ENCODE measurements around the gene BBLN. TPM values are rescaled to one million over a fixed set of nuclear protein-coding genes. Genes with fewer than 3 reads are reported as not detected.
"Not testable (repeated sequence)": the region's sequence is repeated elsewhere in the genome, so short reads cannot be mapped to it uniquely, and the experiment has no call there.

Gene BBLN
- polyA plus RNA-seq, 3 donors: 30.0 to 51.0 (median 48.6) TPM

DNA sequence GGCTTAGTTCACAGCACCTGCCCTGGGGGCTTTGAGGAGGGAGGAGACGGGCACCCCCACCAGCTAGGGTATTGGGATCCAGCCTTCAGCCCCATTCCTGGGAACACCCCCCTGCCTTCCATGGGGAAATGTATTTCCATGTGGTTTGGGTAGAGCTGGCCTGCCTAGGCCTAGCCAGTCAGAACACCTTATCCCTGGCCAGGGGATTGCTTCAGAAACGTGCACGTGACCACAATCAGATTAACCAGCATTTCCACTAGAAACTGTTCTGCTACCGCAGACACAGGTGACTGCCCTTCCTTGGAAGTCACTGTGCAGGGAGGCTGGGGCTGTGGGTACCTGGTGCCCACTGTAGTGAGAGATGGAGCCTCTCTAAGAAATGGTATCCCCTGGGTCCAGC, 14.0 kb downstream of the BBLN start:
- DNase-seq (ENCODE audit: extremely low read depth in 1 of 11, low read depth in 9 of 11, low spot score in 4 of 11): no peak

DNA sequence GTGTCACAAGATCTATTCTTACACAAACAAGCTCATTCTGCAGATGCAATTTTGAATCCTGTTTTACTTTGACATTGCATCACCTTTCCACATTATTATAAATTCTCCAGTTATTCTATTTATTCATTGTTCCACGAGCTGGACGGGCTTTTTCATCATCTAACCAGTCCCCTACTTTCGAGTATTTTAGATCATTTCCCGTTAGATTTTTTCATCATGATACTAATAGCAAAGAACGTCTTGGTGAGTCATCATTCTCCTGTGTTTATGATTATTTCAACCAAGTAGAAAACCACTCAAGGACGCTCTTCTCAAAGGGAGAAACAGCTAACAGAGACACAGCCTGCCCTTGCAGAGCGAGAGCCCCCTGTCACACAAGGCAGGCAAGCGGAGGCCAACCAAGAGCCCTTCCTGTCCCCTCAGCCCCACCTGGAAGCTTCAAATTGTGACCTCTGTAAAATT, 15.1 kb downstream of the BBLN start:
- no peak for DNase-seq (ENCODE audit: extremely low read depth in 1 of 11, low read depth in 9 of 11, low spot score in 4 of 11)

DNA sequence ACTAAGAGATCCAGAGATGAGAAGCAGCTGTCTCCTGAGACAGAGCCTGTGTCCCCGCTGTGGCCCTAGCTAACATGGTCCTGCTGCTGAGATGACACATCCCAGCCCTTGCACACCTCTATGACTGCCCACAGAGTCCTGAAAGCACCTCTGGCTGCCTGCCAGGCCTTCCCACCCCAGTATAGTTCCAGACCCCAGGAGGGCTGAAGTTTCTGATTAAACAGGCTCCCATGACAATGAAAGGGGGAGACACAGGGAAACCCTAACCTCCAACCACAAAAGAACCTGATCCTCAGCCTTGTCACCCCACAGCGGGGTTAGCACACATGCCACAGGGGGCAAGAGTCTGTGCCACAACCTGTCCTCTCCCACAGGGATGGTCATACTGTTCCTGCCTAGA, 15.7 kb downstream of the BBLN start:
- no peak for DNase-seq (ENCODE audit: extremely low read depth in 1 of 11, low read depth in 9 of 11, low spot score in 4 of 11)

DNA sequence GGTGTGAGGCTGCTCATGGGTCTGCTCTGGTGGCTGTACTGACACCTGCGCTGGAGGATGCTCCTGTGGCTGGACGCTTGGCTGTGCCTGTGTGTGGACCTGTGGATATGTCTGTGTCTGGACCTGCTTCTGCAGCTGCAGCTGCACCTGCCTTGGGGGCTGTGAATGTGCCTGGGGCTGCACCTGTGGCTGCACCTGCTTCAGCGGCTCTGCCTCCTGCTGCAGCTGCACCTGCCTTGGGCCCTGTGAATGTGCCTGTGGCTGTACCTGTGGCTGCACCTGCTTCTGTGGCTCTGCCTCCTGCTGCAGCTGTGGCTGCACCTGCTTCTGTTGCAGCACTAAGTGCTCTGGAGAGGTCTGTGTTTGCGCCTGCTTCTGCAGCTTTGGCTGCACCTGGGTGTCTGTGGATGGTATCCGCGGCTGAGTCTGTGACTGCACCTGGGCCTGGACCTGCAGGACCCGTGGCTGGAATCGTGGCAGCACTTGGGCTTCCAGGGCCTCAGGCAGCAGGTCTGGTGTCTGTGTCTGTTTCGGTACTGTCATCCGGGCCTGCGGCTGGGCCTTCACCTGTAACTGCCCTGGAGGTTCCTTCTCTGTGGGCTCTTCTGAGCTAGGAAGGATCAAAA, 18.9 kb downstream of the BBLN start:
- DNase-seq (ENCODE audit: extremely low read depth in 1 of 11, low read depth in 9 of 11, low spot score in 4 of 11): no peak

DNA sequence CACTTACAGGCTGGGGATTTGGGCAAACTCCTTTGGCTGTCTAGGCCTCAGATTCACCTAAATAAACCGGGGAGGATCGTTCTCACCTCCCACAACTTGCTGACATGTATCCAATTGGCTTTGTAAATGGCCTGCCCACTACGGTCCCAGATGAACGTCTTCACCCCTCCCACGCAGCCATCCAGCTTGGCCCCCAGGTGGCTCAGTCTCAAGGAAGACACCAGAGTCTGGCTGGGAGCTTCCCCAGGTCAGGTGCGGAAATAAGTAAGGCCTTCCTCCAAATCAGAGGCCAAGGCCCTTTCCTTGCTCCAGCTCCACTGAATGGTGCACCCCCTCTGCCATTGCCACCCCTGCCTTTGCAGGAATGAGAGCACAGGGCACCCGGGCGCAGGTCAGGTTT, 19.9 kb downstream of the BBLN start:
- no peak for DNase-seq (ENCODE audit: extremely low read depth in 1 of 11, low read depth in 9 of 11, low spot score in 4 of 11)

DNA sequence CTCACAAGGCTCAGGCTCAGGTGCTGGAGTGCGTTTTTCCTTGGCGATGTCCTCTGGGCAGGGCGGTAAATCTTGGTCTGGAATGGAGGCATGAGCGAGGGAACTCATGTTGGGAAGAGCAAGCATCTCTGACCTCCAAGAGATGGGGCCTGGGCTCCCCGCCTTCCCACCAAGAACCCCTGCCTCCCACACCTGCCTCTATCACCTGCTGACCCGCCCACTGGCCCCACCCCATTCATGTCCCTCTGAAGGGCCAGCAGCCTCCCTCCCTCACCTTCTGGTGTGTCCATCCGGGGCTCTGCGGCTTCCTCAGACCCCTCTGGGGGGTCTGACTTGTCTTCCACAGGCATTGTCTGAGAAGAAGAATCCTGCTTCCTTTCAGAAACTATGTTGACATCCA, 20.4 kb downstream of the BBLN start:
- no peak for DNase-seq (ENCODE audit: extremely low read depth in 1 of 11, low read depth in 9 of 11, low spot score in 4 of 11)

DNA sequence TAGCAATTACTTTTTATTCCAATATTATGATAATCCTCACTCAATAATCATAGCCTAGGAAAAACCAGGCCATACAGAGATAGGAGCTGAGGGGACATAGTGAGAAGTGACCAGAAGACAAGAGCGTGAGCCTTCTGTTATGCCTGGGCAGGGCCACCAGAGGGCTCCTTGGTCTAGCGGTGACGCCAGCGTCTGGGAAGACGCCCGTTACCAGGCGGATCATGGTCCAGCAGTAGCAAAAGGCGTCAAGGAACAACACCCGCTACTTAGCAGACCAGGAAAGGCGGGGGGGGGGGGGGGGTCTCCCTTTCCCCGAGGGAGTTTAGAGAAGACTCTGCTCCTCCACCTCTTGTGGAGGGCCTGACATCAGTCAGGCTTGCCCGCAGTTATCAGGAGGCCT, 21.4 kb downstream of the BBLN start:
- DNase-seq (ENCODE audit: extremely low read depth in 1 of 11, low read depth in 9 of 11, low spot score in 4 of 11): not testable (repeated sequence)

DNA sequence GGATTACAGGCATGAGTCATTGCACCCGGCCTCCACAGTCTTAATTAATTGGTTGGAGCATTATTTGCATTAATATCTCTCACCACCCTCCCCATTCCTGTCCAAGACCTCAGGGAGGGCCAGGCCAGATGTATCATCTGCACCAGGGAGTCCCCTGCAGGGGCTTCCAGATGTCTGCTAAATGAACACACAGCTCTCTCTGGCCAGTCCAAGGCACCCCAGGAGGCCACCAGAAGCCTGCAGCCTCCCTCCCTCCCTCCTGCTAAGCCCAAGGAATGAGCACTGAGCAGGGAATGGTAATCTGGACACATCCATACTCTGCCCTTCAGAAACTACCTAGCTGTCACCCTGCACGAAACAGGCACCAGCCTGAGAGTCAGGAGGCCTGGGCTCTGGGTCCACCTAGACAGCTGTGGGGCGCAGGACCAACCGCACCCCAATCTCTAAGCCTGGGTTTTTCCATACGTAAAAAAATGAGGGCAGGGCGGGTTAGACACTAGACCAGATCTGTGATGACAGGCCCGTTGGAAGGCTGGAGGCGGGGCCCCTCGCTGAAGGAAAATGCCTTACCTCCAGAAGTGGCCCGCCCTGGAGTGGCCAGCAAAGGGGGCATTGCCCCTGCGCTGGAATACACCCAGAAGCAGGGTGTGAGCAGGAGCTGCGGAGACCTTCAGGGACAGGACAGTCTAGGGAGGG, 23.0 kb downstream of the BBLN start:
- no peak for DNase-seq (ENCODE audit: extremely low read depth in 1 of 11, low read depth in 9 of 11, low spot score in 4 of 11)

DNA sequence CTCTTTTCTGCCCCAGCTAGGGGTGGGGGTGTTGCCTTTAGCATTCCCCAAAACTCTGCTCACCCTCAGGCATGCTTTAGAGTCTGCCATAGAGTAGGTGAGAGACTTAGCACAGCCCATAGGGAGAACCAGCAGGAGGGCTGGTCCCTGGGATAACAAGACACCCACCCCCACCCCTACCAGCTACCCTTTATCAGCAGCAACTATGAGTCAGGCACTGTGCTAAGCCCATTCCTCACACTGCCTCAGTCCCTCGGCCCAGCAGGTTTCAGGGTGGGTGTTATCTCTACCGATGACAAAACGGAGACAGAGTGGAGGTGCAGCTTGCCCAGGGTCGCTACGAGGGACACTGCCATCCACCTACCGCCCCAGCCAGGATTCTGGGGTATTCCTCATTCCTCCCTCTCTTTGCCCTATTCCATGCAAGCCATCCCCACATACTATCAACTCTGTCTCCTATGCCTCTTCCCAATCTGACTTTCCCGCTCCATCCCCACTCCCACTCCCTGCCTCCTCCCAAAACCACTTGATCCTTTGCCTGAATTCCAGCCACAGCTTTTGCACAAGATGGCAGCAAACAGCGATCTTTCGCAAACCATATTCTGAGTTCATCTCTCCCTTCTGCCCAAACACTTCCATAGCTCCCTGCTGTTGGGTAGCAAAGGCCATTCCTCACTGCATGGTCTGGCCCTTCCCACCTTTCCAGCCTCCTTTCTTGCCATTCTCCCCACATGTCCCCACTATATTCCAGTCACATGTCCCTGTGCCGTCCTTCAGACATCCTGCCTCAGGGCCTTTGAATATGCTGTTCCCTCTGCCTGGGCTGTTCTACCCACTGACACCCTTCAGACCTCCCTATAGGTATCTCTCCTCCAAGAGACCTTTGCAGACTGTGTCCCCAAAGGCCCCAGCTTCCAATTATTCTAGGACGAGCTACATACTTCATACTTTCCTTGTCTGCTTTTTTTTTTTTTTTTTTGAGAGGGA, 26.2 kb downstream of the BBLN start:
- no peak for DNase-seq (ENCODE audit: extremely low read depth in 1 of 11, low read depth in 9 of 11, low spot score in 4 of 11)

DNA sequence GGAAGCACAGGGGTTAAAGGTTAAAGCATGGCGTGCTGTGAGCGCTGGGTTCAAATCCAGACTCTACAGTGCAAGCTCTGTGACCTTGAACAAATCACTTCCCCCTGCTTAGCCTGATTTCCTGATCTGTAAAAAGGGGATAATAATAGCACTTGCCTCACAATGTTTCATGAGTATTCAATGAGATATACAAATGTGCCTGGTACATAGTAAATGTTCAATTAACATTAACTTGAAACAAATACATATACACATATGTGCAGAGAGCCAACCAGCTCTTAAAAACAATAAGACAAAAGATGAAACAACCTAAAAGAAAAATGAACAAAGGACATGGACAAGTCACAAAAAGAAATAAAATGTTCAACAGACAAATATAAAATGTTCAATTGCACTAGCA, 27.3 kb downstream of the BBLN start:
- no peak for DNase-seq (ENCODE audit: extremely low read depth in 1 of 11, low read depth in 9 of 11, low spot score in 4 of 11)

DNA sequence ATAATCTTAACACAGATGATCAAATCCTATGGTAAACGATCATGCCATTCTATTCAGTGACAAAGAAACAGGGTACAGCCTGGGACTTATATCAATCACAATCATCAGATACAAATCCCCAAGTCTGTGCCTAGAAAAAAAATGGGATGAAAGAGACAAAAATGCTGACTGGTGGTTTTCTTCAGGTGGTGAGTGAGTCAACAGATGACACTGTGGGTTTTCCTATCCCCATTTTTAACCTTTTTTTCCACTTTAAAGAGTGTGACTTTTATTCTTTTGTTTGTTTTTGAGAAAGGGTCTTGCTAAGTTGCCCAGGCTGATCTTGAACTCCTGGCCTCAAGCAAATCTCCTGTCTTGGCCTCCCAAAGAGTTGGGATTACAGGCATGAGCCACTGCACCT, 28.1 kb downstream of the BBLN start:
- no peak for DNase-seq (ENCODE audit: extremely low read depth in 1 of 11, low read depth in 9 of 11, low spot score in 4 of 11)

DNA sequence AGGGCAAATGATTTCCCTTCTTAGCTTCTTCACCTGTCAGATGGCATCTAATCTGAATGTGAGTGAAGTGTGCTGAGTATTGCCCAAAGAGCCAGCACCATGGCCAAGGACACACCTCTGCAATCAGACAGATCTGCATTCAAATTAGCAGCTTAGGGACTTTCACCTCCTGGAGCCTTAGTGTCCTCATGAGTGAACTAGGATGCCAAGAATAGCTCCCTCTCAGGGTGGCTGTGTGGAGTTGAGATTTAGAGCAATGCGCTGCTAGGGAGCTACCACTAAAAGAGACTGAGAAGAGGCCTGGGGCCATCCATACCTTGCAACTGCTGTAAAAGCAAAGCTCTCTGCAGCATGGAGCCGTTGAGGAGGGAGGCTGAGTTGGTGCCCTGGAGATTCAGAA, 29.9 kb downstream of the BBLN start:
- no peak for DNase-seq (ENCODE audit: extremely low read depth in 1 of 11, low read depth in 9 of 11, low spot score in 4 of 11)

DNA sequence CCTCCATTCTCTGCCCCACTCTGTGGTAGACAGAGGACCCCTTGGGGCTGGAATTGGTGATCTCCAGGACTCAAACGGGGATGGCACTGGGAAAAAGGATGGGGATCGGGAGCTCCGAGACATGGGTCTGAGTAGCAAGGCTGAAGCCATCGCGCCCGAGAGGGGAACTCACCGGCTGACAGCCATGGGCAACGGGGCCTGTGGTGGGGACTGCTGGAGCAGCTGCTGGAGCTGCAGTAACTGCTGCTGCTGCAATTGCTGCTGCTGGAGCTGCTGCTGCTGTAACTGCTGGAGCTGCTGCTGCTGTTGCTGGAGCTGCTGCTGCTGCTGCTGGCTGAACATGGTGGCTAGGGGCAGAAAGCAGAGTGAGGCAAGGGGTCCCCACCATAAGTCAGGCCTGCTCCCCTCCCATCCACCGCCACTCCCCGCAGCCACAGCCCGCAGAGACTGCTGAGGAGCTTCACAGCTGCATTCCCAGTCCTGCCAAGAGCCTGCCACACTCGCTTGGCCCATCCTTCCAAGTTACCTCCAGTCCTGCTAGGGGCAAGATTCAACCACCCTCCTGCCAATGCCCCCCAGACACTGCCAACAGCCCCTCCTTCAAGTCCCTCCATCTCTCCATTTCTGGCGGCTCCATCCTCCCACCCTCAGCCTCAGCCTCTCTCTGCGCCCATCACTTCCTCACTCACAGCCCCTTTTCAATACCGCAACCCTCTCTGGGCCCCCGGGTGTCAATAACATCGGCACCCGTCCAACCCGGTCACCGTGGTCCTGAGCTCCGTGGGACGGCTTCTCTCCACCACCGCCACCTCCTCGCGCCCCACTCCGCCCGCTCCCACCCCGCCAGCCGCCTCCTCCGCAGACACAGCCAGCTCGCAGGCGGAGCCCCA, 30.7 kb downstream of the BBLN start:
- no peak for DNase-seq (ENCODE audit: extremely low read depth in 1 of 11, low read depth in 9 of 11, low spot score in 4 of 11)

DNA sequence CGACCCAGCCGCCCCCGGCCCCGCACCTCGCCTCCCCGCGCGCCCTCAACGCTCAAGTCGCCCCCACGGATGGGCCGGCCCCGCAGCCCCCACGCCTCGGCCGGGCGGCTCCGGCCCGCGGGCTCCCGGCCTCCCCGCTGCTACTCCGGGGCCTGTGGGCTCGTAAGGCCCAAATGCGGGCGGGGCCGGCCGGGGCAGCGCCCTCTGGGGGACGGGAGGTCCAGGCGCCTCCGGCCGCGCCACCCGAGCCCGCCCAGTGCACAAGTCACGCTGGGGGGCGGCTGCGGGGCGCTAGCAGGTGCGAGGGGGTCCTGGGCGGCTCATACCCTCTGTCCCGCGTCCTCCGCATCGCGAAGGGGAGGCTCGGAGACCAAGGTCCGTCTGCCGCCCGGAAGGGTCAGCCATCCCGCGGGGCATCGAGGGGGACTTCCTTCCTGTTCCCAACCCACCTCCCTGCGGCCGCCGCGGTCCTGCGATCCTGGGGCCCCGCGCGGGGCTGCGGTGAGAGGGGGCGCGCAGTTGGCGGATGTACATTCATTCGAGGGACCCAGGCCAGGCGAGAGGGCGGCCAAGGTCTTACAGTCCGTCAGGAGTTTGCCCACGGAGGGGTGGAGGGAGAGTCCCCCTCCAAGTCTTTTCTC, 31.5 kb downstream of the BBLN start, which contains the start of gene CIZ1:
Gene CIZ1, minus strand, starts transcription at position 167 of the 641 bp plus-strand sequence. CDS start 715 bp downstream, outside the sequence.
- peak in 7 of 11 donors; percentile 56 to 82 (median 78) for DNase-seq (ENCODE audit: extremely low read depth in 1 of 11, low read depth in 9 of 11, low spot score in 4 of 11)

DNA sequence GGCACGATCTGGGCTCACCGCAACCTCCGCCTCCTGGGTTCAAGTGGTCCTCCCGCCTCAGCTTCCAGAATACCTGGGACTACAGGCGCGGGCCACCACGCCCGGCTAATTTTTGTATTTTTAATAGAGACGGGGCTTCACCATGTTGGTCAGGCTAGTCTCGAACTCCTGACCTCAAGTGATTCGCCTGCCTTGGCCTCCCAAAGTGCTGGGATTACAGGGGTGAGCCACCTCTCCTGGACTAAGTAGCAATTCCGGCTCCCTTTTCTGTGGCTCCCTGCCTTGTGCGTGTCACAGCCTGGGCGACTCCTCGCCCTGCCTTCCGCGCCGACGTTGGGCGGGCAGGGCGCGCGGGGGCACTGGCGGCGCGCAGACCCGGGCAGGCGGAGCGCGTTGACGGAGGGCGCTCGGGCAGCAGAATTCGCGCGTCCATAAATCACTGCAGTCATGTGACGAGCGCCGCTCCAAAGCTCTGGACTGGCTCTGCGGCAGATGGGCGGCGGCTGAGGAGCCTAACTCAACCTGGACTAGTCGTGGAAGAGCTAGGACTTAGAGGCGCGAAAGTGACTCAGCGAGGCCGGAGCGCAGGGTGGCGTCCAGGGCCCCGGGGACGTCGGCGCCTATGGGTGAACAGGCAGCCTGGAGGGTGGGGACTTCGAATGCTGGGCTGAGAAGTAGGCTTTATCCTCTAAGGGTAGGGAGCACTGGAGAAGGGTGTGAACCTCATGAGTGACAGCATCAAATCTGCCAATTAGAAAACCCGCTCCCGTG, 32.7 kb downstream of the BBLN start:
- DNase-seq (ENCODE audit: extremely low read depth in 1 of 11, low read depth in 9 of 11, low spot score in 4 of 11): peak in 10 of 11 donors; percentile 70 to 91 (median 84)

DNA sequence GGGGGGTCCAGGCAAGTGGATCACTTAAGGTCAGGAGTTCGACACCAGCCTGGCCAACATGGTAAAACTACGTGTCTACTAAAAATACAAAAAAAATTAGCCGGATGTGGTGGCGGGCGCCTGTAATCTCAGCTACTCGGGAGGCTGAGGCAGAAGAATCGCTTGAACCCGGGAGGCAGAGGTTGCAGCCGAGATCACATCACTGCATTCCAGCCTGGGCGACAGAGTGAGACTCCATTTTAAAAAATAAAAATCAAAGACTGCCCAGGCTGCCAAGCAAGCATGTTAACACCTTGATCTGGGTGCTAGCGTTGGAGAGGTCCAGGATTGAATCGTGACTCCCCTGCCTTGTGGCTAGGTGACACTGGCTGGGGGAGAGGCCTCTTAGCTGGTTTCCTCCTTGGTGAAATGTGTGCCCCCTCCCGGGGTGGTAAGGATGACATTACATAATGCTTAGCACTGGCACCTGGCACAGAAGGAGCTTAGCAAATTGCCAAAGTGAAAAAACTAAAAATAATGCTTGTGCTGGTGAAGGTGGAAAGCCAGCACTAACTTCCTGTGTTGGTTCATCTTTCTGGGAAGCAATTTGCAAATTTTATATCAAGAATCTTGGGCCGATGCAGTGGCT, 33.5 kb downstream of the BBLN start:
- DNase-seq (ENCODE audit: extremely low read depth in 1 of 11, low read depth in 9 of 11, low spot score in 4 of 11): no peak

All from renal cortex interstitium (tissue), 11 donors.